ENCODE measurements around the gene PLEKHA8.

PLEKHA8 gene

DNA sequence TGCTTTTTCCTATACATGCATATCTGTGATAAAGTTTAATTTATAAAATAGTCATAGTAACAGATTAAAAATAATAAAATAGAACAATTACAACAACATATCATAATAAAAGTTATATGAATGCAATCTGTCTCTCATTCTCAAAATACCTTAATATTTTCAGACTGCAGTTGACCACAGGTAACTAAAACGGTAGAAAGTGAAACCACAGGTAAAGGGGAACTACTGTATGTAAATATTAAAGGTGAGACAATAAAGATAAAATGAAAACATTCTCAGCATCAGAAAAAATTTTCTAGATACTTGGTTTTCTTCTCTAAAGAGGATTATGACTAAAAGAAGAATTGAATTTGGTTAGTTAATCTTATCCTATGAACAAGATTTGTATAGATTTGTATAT lies 7.7 kb upstream of the PLEKHA8 start:
- H3K4me3 ChIP-seq (ENCODE audit: low read depth, low read length): no peak overlapping the region
- TF ChIP-seq, protein P1, sequence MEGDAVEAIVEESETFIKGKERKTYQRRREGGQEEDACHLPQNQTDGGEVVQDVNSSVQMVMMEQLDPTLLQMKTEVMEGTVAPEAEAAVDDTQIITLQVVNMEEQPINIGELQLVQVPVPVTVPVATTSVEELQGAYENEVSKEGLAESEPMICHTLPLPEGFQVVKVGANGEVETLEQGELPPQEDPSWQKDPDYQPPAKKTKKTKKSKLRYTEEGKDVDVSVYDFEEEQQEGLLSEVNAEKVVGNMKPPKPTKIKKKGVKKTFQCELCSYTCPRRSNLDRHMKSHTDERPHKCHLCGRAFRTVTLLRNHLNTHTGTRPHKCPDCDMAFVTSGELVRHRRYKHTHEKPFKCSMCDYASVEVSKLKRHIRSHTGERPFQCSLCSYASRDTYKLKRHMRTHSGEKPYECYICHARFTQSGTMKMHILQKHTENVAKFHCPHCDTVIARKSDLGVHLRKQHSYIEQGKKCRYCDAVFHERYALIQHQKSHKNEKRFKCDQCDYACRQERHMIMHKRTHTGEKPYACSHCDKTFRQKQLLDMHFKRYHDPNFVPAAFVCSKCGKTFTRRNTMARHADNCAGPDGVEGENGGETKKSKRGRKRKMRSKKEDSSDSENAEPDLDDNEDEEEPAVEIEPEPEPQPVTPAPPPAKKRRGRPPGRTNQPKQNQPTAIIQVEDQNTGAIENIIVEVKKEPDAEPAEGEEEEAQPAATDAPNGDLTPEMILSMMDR (IDR thresholded peaks at IDR 0.05; ENCODE audit: control insufficient read depth, extremely low read depth, insufficient read depth): no peak
- DNase-seq (ENCODE audit: low read depth): no peak

GRCh38 chr7:30022991-30023390 lies 5.2 kb upstream of the PLEKHA8 start:
- no peak overlapping the region for H3K4me3 ChIP-seq (ENCODE audit: low read depth, low read length)
- no peak for DNase-seq (ENCODE audit: low read depth)
- TF ChIP-seq, protein P1 (IDR thresholded peaks at IDR 0.05; ENCODE audit: control insufficient read depth, extremely low read depth, insufficient read depth): no peak

GRCh38 chr7:30023524-30023923 lies 4.7 kb upstream of the PLEKHA8 start:
- no peak overlapping the region for H3K4me3 ChIP-seq (ENCODE audit: low read depth, low read length)
- no peak for DNase-seq (ENCODE audit: low read depth)
- TF ChIP-seq, protein P1 (IDR thresholded peaks at IDR 0.05; ENCODE audit: control insufficient read depth, extremely low read depth, insufficient read depth): no peak

- TF ChIP-seq, protein P1 (IDR thresholded peaks at IDR 0.05; ENCODE audit: control insufficient read depth, extremely low read depth, insufficient read depth): no peak
- peak within 1 kb of the TSS; percentile 85 for H3K4me3 ChIP-seq (ENCODE audit: low read depth, low read length)
- peak; percentile 99 for DNase-seq (ENCODE audit: low read depth)
These were observed 1.8 kb upstream of the PLEKHA8 start, which contains the start of gene FKBP14 for GRCh38 chr7:30026229-30027064. Gene FKBP14, minus strand, starts transcription at chr7:30026702. Its CDS starts 194 bp downstream, at chr7:30026508.

DNA sequence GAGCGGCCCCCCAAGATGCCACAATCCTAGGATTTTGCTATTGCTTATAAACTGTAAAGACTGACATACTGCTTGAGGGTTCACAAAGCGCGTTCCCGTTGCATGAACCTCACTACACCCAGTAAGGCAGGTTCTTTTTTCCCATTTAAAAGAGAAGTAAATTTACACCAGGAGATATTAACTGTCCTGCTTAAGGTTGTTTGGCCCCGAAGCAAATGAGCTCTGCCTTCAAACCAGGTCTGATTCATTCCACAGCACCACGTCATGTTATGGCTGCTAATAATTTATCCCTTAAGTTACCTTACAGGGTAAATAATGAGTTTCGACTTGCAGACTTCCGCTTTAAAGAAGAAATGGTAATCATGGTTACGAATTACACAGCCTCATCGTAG lies 1.2 kb upstream of the PLEKHA8 start:
- peak overlapping the region; percentile 85 for H3K4me3 ChIP-seq (ENCODE audit: low read depth, low read length)
- no peak for DNase-seq (ENCODE audit: low read depth)
- TF ChIP-seq, protein P1 (IDR thresholded peaks at IDR 0.05; ENCODE audit: control insufficient read depth, extremely low read depth, insufficient read depth): no peak

DNA sequence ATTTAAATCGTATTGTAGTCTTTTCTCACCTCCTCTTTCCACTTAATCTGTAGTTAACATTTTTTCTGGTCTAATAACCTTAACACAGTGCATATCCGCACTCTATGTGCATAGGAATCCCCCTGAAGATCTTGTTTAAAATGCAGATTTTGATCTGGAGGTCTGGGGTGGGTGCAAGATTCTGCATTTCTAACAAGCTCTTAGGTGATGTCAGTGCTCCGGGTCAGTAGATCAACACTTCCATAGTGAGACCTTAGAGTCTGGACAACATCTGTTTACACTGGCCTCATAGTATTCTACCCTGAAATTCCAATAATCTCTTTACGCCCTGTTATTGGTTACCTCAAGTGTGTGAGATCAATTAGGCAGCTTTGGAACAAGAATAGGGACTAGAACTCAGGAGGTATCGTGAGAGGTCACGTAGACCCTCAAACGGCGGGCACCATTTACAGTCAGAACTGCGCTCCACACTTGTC lies 434 bp upstream of the PLEKHA8 start:
- peak overlapping the region; percentile 85 for H3K4me3 ChIP-seq (ENCODE audit: low read depth, low read length)
- no peak for DNase-seq (ENCODE audit: low read depth)
- TF ChIP-seq, protein P1 (IDR thresholded peaks at IDR 0.05; ENCODE audit: control insufficient read depth, extremely low read depth, insufficient read depth): no peak
